NCI-H1694 treated with DMSO at 0.1 percent for 48 hours (cell line): ENCODE results near the gene RIN1.
"Not testable (repeated sequence)": the region's sequence is repeated elsewhere in the genome, so short reads cannot be mapped to it uniquely, and the experiment has no call there.

Source experiments
- DNase-seq: peaks from one replicate; lab custom pipeline; 2025; lab: John Stamatoyannopoulos, UW

The RIN1 gene

GRCh38 chr11:66334605-66335442 lies 1.4 kb downstream of the RIN1 start:
- peak; percentile 25 for DNase-seq

GRCh38 chr11:66333896-66334604 lies 2.2 kb downstream of the RIN1 start:
- no peak for DNase-seq

GRCh38 chr11:66333220-66333877 lies 2.9 kb downstream of the RIN1 start:
- DNase-seq: no peak

GRCh38 chr11:66332371-66333219 lies 3.6 kb downstream of the RIN1 start:
- no peak for DNase-seq

DNA sequence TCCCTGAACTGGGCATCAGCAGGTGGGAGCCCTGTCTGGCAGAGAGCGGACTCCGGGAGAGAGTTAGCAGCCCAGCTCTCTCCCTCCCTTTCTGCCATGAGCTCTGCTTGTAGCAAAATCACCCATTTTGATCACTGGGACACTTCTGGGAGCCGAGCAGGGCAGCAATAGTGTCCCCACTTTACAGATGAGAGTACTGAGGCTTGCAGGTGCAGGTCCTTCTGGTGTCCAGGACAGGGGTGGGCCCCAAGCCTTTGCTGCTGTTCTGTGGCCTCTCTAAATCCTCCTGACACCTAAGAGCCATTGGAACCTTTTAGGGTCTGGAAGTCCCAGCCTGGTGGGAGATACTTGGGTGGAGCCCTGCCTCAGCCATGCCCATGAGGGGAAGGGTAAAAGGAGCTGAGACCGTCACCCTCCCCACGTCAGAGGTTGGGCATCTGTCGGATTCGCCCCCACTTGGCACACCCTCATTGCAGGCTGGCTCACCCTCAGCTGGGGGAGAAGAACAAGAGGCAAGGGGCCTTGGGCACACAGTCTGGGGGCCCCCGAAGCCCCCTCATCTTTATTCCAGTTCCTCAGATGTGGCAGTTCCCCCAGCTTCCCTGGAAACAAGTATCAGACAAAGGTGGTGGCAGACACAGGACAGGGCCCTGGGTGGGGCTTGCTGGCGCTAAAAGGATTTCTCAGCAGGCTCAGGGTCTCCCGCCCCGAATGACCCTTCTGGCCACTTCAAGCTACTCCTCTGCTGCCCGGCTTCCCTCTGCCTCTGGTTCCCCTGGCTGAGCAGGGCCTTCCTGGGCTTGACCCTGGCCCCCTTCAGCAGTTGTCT lies 4.5 kb downstream of the RIN1 start:
- DNase-seq: no peak

GRCh38 chr11:66330931-66331330 lies 5.3 kb downstream of the RIN1 start:
- no peak for DNase-seq

DNA sequence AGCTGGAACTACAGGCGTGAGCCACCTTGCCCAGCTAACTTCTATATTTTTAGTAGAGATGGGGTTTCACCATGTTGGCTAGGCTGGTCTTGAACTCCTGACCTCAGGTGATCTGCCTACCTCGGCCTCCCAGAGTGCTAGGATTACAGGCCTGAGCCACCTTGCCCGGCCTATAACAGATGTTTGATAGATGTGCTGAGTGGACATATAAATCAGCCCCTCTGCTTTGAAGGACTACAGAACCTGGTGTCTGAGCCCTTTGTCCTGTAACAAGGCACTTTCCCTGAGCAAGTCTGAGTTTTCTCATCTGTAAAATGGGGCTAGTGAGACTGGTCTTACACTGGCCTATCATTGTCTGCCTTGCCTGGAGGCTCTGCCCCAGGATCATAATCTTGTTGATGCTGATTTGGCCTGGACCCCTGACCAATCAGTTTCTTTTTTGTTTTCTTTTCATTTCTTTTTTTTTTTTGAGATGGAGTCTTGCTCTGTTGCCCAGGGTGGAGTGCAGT lies 7.0 kb downstream of the RIN1 start:
- no peak for DNase-seq

GRCh38 chr11:66328302-66329144 lies 7.7 kb downstream of the RIN1 start:
- DNase-seq: peak; percentile 67

GRCh38 chr11:66328031-66328301 lies 8.3 kb downstream of the RIN1 start:
- DNase-seq: no peak

DNA sequence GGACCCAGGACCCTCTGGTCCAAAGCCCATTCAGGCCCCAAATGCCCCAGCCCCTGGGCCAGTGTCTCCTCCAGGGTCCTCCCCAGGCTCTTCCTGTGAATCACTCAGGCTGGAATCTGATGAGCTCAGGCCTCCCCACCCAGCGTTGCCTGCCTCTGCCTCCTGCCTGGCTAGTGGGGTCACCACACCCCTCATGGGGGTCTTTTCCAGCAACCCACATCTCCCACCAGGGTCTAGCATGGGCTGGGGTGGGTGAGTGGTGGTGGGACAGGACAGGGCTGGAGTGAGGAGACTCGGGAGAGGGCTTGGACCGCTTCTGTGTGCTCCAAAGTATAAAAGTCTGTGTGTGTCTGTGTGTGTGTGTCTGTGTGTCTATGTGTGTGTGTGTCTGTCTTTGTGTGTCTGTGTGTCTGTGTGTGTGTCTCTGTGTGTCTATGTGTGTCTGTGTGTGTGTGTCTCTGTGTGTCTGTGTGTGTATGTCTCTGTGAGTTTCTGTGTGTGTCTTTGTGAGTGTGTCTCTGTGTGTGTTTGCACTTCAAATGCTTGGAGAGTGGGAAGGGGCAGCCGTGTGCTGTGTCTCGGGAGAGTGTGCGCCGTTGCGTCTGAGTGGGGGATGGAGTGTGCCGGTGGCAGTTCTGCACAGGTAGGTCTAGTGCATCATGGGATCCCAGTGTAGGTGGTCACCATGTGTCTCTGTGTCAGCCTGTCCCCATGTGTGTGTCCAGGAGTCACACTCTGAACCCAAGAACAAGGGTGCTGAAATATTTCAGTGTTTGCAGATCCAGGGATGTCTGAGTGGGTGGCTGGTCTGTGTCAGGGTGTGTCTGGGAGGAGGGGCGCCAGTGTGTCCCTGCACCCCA lies 8.8 kb downstream of the RIN1 start:
- DNase-seq: no peak

DNA sequence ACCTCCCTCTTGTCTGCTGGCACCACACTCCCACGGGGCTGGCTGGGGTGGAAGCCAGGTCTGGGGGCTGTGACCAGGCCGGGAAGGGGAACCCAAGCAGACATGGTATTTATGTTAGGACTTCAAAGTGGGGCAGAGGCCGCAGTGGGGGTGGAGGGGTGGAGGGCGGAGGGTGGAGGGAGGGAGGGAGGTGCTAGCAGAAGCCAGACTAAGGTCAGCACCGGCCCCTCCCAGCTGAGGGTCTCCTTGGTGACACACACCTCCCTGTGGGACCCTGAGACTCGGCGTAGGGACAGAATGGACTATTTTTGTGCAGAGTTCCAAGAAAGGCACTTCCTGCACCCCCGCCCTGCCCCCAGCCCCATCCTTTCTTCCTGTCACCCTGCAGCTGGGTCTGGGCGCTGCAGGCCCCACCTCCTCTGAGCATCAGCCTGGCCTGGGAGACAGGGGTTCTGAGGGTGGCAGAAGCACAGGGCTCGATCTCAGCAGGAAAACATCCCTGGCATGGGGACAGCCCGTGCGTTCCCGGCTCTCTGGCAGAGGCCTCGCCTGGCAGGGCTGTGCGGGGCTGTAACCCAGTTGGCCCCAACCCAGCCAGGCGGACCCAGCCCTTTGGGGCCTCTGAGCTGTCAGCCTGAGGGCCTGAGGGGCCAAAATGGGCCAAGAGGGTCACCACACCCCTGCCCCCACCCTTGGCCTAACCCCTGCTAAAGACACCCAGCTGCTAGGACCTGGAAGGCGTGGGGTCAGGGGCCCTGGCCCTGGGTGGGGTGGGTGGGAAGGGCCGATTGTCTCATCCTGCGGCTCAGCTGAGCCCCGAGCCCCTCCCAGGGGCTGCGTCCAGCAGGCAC lies 9.7 kb downstream of the RIN1 start:
- no peak for DNase-seq

- DNase-seq: no peak
These were observed 11.0 kb downstream of the RIN1 start for GRCh38 chr11:66325263-66325671.

GRCh38 chr11:66324664-66325063 lies 11.6 kb downstream of the RIN1 start:
- DNase-seq: no peak

DNA sequence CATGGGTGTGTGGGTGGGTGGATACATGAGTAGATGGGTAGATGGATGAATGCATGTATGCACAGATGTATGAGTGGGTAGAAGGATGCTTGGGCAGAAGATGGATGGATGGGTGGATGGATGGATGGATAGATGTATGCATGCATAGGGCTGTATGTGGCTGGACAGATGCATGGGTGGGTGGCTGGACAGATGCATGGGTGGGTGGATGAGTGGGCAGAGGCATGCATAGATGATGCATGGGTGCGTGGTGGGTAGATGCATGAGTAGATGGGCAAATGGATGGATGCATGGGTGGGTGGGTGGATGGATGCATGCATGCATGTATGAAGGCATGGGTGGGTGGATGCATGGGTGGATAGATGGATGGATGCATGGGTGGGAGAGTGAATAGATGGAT lies 12.6 kb downstream of the RIN1 start:
- no peak for DNase-seq

- no peak for DNase-seq
These were observed 13.4 kb downstream of the RIN1 start for GRCh38 chr11:66322732-66323427.

GRCh38 chr11:66321606-66322005 lies 14.6 kb downstream of the RIN1 start:
- no peak for DNase-seq

DNA sequence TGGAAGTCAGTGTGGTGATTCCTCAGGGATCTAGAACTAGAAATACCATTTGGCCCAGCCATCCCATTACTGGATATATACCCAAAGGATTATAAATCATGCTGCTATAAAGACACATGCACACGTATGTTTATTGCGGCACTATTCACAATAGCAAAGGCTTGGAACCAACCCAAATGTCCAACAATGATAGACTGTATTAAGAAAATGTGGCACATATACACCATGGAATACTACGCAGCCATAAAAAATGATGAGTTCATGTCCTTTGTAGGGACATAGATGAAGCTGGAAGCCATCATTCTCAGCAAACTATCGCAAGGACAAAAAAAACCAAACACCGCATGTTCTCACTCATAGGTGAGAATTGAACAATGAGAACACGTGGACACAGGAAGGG lies 15.5 kb downstream of the RIN1 start:
- DNase-seq: not testable (repeated sequence)

- not testable (repeated sequence) for DNase-seq
These were observed 15.9 kb downstream of the RIN1 start for GRCh38 chr11:66320289-66320688.
